ENCODE measurements around the gene RHOC. TPM values are rescaled to one million over a fixed set of nuclear protein-coding genes. Genes with fewer than 3 reads are reported as not detected.

The RHOC gene
- total RNA-seq, 1 experiment from 2014 or later, result 197 TPM

DNA sequence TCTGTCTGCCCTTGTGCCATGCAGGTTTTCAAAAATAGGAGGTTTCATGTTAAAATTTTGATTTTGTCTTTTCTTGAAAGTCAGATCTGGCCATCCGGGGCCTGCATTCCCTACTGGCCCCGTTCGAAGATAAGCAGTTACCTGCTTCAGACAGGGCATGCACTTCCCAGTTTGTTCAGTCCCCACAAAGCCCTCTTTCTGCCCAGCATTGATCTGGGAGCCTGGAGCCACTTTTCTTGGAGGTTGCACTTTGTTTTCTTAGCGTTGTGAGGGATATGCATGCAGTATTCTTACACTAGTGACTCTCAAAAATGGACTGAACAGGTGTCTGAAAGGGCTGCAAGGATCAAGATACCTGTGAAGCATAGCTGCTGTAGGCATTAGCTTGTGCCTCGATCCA is 21.0 kb downstream of the RHOC start:
- CTCF ChIA-PET, result no interaction called here
- ATAC-seq (no peak), DNase-seq (ENCODE audit: low read depth, low spot score) (no peak)
- intact Hi-C loops (cut with micrococcal nuclease; ENCODE audit: unreplicated experiment) (no loop called here), in situ Hi-C loops (cut with HindIII; ENCODE audit: low pct_unique_long_range_greater_than_20kb, low sequenced_read_pairs) (no loop called here)
- Histone ChIP-seq H3K27ac (ENCODE audit: low read length) (no peak overlapping the region), H3K9me3 (ENCODE audit: control insufficient read depth, insufficient read depth, low read depth, low read length) (no peaks in the 10 kb centered on the region), H3K27me3 (ENCODE audit: control insufficient read depth, insufficient read depth, low read length) (no peaks in the 10 kb centered on the region), H3K4me3 (ENCODE audit: low read depth in 2 of 2, low read length in 2 of 2) (no peak overlapping the region), H3K36me3 (ENCODE audit: control insufficient read depth, insufficient read depth, low read length) (no peaks in the 10 kb centered on the region; the same call in 1 of the 2 replicates), H3K4me1 (ENCODE audit: control insufficient read depth, insufficient read depth, low read length) (no peaks in the 10 kb centered on the region)
- TF ChIP-seq TCF7L2 (IDR thresholded peaks at IDR 0.05; ENCODE audit: low read depth, low read length) (no peak), SIN3A (IDR thresholded peaks at IDR 0.05; ENCODE audit: borderline replicate concordance, insufficient read depth, low read depth, low read length) (no peak), POLR2AphosphoS5 (IDR thresholded peaks at IDR 0.05; ENCODE audit: low read depth, low read length) (no peak)
- TF ChIP-seq, protein P1, sequence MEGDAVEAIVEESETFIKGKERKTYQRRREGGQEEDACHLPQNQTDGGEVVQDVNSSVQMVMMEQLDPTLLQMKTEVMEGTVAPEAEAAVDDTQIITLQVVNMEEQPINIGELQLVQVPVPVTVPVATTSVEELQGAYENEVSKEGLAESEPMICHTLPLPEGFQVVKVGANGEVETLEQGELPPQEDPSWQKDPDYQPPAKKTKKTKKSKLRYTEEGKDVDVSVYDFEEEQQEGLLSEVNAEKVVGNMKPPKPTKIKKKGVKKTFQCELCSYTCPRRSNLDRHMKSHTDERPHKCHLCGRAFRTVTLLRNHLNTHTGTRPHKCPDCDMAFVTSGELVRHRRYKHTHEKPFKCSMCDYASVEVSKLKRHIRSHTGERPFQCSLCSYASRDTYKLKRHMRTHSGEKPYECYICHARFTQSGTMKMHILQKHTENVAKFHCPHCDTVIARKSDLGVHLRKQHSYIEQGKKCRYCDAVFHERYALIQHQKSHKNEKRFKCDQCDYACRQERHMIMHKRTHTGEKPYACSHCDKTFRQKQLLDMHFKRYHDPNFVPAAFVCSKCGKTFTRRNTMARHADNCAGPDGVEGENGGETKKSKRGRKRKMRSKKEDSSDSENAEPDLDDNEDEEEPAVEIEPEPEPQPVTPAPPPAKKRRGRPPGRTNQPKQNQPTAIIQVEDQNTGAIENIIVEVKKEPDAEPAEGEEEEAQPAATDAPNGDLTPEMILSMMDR (IDR thresholded peaks at IDR 0.05), result no peak
- TF ChIP-seq, protein P2, sequence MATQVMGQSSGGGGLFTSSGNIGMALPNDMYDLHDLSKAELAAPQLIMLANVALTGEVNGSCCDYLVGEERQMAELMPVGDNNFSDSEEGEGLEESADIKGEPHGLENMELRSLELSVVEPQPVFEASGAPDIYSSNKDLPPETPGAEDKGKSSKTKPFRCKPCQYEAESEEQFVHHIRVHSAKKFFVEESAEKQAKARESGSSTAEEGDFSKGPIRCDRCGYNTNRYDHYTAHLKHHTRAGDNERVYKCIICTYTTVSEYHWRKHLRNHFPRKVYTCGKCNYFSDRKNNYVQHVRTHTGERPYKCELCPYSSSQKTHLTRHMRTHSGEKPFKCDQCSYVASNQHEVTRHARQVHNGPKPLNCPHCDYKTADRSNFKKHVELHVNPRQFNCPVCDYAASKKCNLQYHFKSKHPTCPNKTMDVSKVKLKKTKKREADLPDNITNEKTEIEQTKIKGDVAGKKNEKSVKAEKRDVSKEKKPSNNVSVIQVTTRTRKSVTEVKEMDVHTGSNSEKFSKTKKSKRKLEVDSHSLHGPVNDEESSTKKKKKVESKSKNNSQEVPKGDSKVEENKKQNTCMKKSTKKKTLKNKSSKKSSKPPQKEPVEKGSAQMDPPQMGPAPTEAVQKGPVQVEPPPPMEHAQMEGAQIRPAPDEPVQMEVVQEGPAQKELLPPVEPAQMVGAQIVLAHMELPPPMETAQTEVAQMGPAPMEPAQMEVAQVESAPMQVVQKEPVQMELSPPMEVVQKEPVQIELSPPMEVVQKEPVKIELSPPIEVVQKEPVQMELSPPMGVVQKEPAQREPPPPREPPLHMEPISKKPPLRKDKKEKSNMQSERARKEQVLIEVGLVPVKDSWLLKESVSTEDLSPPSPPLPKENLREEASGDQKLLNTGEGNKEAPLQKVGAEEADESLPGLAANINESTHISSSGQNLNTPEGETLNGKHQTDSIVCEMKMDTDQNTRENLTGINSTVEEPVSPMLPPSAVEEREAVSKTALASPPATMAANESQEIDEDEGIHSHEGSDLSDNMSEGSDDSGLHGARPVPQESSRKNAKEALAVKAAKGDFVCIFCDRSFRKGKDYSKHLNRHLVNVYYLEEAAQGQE (IDR thresholded peaks at IDR 0.05; ENCODE audit: insufficient read depth in 1 of 2, low read depth in 2 of 2, low read length in 1 of 2), result no peak
- BruUV-seq (replicated peaks), result TSS peak; percentile 44
- POLR2A ChIA-PET, result no interaction called here

DNA sequence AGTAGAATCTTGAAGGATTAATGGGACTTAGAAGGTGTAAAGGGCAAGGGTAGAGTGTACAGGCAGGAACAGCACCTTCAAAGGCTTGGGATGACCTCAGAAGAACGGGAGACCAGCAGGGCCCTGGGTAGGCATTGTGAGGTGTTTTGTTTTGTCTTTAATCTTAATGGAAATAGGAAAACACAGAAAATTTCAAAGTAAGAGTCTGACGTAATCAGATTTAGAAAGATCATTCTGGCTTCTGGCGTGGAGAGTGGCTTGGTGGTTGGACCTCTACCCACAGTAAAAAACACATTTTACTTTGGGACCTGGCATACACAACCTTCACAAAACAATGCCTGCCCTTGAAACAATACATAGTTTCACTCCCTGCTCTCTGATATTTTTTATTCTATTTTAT is 28.3 kb downstream of the RHOC start:
- H3K27me3 ChIP-seq (ENCODE audit: control insufficient read depth, insufficient read depth, low read length), result no peaks in the 10 kb centered on the region
- CTCF ChIA-PET, result no interaction called here
- DNase-seq (ENCODE audit: low read depth, low spot score) (no peak), ATAC-seq (no peak)
- H3K4me1 ChIP-seq (ENCODE audit: control insufficient read depth, insufficient read depth, low read length), result peaks cover 12% of the 10 kb centered on the region
- no peaks in the 10 kb centered on the region for H3K9me3 ChIP-seq (ENCODE audit: control insufficient read depth, insufficient read depth, low read depth, low read length)
- no TSS peak for BruUV-seq (replicated peaks)
- in situ Hi-C loops (cut with HindIII; ENCODE audit: low pct_unique_long_range_greater_than_20kb, low sequenced_read_pairs), result no loop called here
- POLR2A ChIA-PET, result no interaction called here
- TF ChIP-seq, protein P1 (IDR thresholded peaks at IDR 0.05), result no peak
- TF ChIP-seq TCF7L2 (IDR thresholded peaks at IDR 0.05; ENCODE audit: low read depth, low read length), result no peak
- TF ChIP-seq, protein P2 (IDR thresholded peaks at IDR 0.05; ENCODE audit: insufficient read depth in 1 of 2, low read depth in 2 of 2, low read length in 1 of 2), result no peak
- TF ChIP-seq POLR2AphosphoS5 (IDR thresholded peaks at IDR 0.05; ENCODE audit: low read depth, low read length), result no peak
- TF ChIP-seq SIN3A (IDR thresholded peaks at IDR 0.05; ENCODE audit: borderline replicate concordance, insufficient read depth, low read depth, low read length), result no peak
- intact Hi-C loops (cut with micrococcal nuclease; ENCODE audit: unreplicated experiment), result no loop called here
- no peaks in the 10 kb centered on the region; the same call in 1 of the 2 replicates for H3K36me3 ChIP-seq (ENCODE audit: control insufficient read depth, insufficient read depth, low read length)
- H3K27ac ChIP-seq (ENCODE audit: low read length), result no peak overlapping the region
- no peak overlapping the region for H3K4me3 ChIP-seq (ENCODE audit: low read depth in 2 of 2, low read length in 2 of 2)

Data from Panc1 (cell line).